Measurements from ENCODE around the gene PRKCA. TPM values are rescaled to one million over a fixed set of nuclear protein-coding genes. Genes with fewer than 3 reads are reported as not detected.

PRKCA gene
- total and polyA plus RNA-seq, 10 of the 15 experiments (the other 5 are each of a cell fraction or from before 2014, with no cell fraction given) = 0.11 to 14.6 (median 0.72) TPM

- DNase-seq (ENCODE audit: low read depth, low spot score) = no peak
- intact Hi-C loops (cut with micrococcal nuclease; ENCODE audit: unreplicated experiment) (no loop called here), in situ Hi-C loops (cut with MboI) (no loop called here)
- no peak overlapping the region for H2AFZ ChIP-seq (ENCODE audit: control insufficient read depth, low read depth, low read length)
- no peak overlapping the region for H3K9ac ChIP-seq (ENCODE audit: control insufficient read depth, insufficient read depth, low read length)
- RAD21 ChIA-PET (ENCODE audit: unreplicated experiment) = interaction anchor here (0.6 to 1.9 kb wide), 2 partner anchors 228 to 308 kb away, joined by 4 to 5 read pairs; no protein-coding TSS in a partner anchor
- 0% methylated on average over 1 of the region's 1 CpG for WGBS (ENCODE audit: insufficient coverage, insufficient replicate concordance, low lambda C conversion rate, missing lambda C conversion rate)
- no peaks in the 10 kb centered on the region for H3K79me2 ChIP-seq (ENCODE audit: control insufficient read depth, insufficient read depth, low read length)
- CTCF ChIA-PET = interaction anchor here (1.4 to 1.8 kb wide), 2 partner anchors 306 to 308 kb away, joined by 3 to 6 read pairs; no protein-coding TSS in a partner anchor
- BruUV-seq (replicated peaks) = no TSS peak
- no peaks in the 10 kb centered on the region for H3K4me1 ChIP-seq (ENCODE audit: control insufficient read depth, insufficient read depth, low read length)
- no peaks in the 10 kb centered on the region for H4K20me1 ChIP-seq (ENCODE audit: control insufficient read depth, insufficient read depth)
- no peak overlapping the region for H3K27ac ChIP-seq (ENCODE audit: control insufficient read depth, insufficient read depth)
- H3K4me2 ChIP-seq (ENCODE audit: control insufficient read depth, insufficient read depth) = no peak overlapping the region
- no peaks in the 10 kb centered on the region for H3K36me3 ChIP-seq (ENCODE audit: control insufficient read depth in 2 of 2, insufficient read depth in 2 of 2, low read length in 1 of 2)
- ATAC-seq = no peak
- no peaks in the 10 kb centered on the region for H3K27me3 ChIP-seq (replicated peaks in 1 of 2; ENCODE audit: control insufficient read depth in 2 of 2, insufficient read depth in 2 of 2, low read length in 1 of 2)
- SMC1A ChIA-PET (ENCODE audit: uncharacterized antibody, unreplicated experiment) = interaction anchor here (1.0 to 3.8 kb wide), 3 partner anchors 137 to 308 kb away, joined by 3 to 13 read pairs (median 6); no protein-coding TSS in a partner anchor
- FAIRE-seq = no peak
- POLR2A ChIA-PET = interaction anchor here (0.6 kb wide), 1 partner anchor 278 kb away, joined by 7 read pairs; no protein-coding TSS in a partner anchor
- H3K9me3 ChIP-seq (replicated peaks; ENCODE audit: control insufficient read depth, insufficient read depth, low read length) = no peaks in the 10 kb centered on the region
- no peak overlapping the region for H3K4me3 ChIP-seq
- TF ChIP-seq RELA (IDR thresholded peaks at IDR 0.05; ENCODE audit: borderline replicate concordance, partially characterized antibody) (no peak), YY1 (IDR thresholded peaks at IDR 0.05; ENCODE audit: low read depth, low read length) (no peak), ZSCAN29 (IDR thresholded peaks at IDR 0.05) (no peak), HDAC2 (IDR thresholded peaks at IDR 0.05) (no peak), HDAC6 (IDR thresholded peaks at IDR 0.05; ENCODE audit: unreplicated experiment) (no peak), ATF3 (IDR thresholded peaks at IDR 0.05; ENCODE audit: borderline replicate concordance, extremely low read depth, low read depth, low read length) (no peak), EGR1 (IDR thresholded peaks at IDR 0.05; ENCODE audit: borderline replicate concordance in 1 of 2, low read depth in 2 of 2, low read length in 2 of 2) (no peak), BCL3 (IDR thresholded peaks at IDR 0.05; ENCODE audit: borderline replicate concordance, insufficient read depth, low read depth, low read length, poor library complexity, severe bottlenecking) (no peak), WRNIP1 (IDR thresholded peaks at IDR 0.05; ENCODE audit: borderline replicate concordance, low read depth, low read length) (no peak), CBFB (IDR thresholded peaks at IDR 0.05; ENCODE audit: low read depth) (no peak), SIN3A (IDR thresholded peaks at IDR 0.05; ENCODE audit: low read depth, low read length) (no peak), BHLHE40 (IDR thresholded peaks at IDR 0.05; ENCODE audit: borderline replicate concordance in 1 of 2, low read depth in 2 of 2, low read length in 1 of 2) (no peak), RUNX3 (IDR thresholded peaks at IDR 0.05; ENCODE audit: low read length) (no peak), REST (IDR thresholded peaks at IDR 0.05; ENCODE audit: low read depth, low read length) (no peak), RFX5 (IDR thresholded peaks at IDR 0.05; ENCODE audit: low read depth, low read length) (no peak), IRF3 (IDR thresholded peaks at IDR 0.05) (no peak), PML (IDR thresholded peaks at IDR 0.05; ENCODE audit: low read length) (no peak)
These were observed 41.7 kb upstream of the PRKCA start for GRCh38 chr17:66260688-66261087.

Measured in GM12878 (cell line).